Activated CD4-positive, alpha-beta memory T cell treated with anti-CD3 and anti-CD28 coated beads for 36 hours (primary cell): ENCODE results near the gene DACT2. TPM values are rescaled to one million over a fixed set of nuclear protein-coding genes. Genes with fewer than 3 reads are reported as not detected.

ENCODE experiments used
- CTCF ChIA-PET: fragments of 350-600 bp; sonication (Branson Sonifier 250); formaldehyde crosslinking; loops from one replicate; lab custom pipeline; 2021; ENCODE audit warnings: antibody characterized with exemption, inconsistent platforms; lab: Charles Lee
- POLR2A ChIA-PET: fragments of 350-600 bp; sonication (Branson Sonifier 250); formaldehyde crosslinking; loops from one replicate; lab custom pipeline; 2021; ENCODE audit warnings: antibody characterized with exemption; lab: Charles Lee
- DNase-seq: peaks from one replicate; pipeline ENCODE4 v3.0.0-alpha.2; 2020
- H3K27ac Mint-ChIP-seq: one replicate; pipeline ENCODE4 v1.8.0; 2021; ENCODE audit warnings: mixed read lengths
- H3K27me3 Mint-ChIP-seq: one replicate; pipeline ENCODE4 v1.8.0; 2021; ENCODE audit warnings: mixed read lengths
- H3K36me3 Mint-ChIP-seq: one replicate; pipeline ENCODE4 v1.8.0; 2021; ENCODE audit warnings: mixed read lengths
- H3K4me1 Mint-ChIP-seq: one replicate; pipeline ENCODE4 v1.8.0; 2021; ENCODE audit warnings: low read depth, mixed read lengths
- H3K4me3 Mint-ChIP-seq: one replicate; pipeline ENCODE4 v1.8.0; 2021; ENCODE audit warnings: mild to moderate bottlenecking, mixed read lengths
- H3K9me3 Mint-ChIP-seq: one replicate; pipeline ENCODE4 v1.8.0; 2021; ENCODE audit warnings: mixed read lengths
- intact Hi-C: fragments of 100-400 bp; cut with micrococcal nuclease; formaldehyde crosslinking; loops from one replicate; pipeline ENCODE4 v1.15.1; 2023
- total RNA-seq, 2 experiments: library from RNA; stranded (reverse); gene quantifications; one replicate each; pipeline ENCODE4 v1.2.3, GENCODE V29; 2021

DACT2 gene
- total RNA-seq, 2 experiments from 2014 or later: not detected

- no peak overlapping the region for H3K27ac Mint-ChIP-seq
- no peak overlapping the region for H3K4me3 Mint-ChIP-seq
- no peaks in the 10 kb centered on the region for H3K9me3 Mint-ChIP-seq
- ChIA-PET POLR2A (no interaction called here), CTCF (no interaction called here)
- no peak for DNase-seq
- peaks cover 32% of the 10 kb centered on the region for H3K27me3 Mint-ChIP-seq
- intact Hi-C loops: no loop called here
- peaks cover 4% of the 10 kb centered on the region for H3K4me1 Mint-ChIP-seq
- H3K36me3 Mint-ChIP-seq: no peaks in the 10 kb centered on the region
Measured at GRCh38 chr6:168280899-168281245, 38.7 kb downstream of the DACT2 start.

GRCh38 chr6:168280020-168280898 lies 39.3 kb downstream of the DACT2 start:
- DNase-seq: no peak
- Mint-ChIP-seq H3K27ac (no peak overlapping the region), H3K4me3 (no peak overlapping the region), H3K27me3 (peaks cover 33% of the 10 kb centered on the region), H3K4me1 (peaks cover 2% of the 10 kb centered on the region), H3K9me3 (no peaks in the 10 kb centered on the region), H3K36me3 (no peaks in the 10 kb centered on the region)
- intact Hi-C loops: no loop called here
- ChIA-PET CTCF (no interaction called here), POLR2A (no interaction called here)

GRCh38 chr6:168279403-168279935 lies 40.1 kb downstream of the DACT2 start:
- no peaks in the 10 kb centered on the region for H3K9me3 Mint-ChIP-seq
- intact Hi-C loops: no loop called here

GRCh38 chr6:168278904-168279303 lies 40.7 kb downstream of the DACT2 start:
- POLR2A ChIA-PET: no interaction called here
- no peak for DNase-seq
- H3K4me3 Mint-ChIP-seq: no peak overlapping the region
- peaks cover 27% of the 10 kb centered on the region for H3K27me3 Mint-ChIP-seq
- no peak overlapping the region for H3K27ac Mint-ChIP-seq
- H3K36me3 Mint-ChIP-seq: no peaks in the 10 kb centered on the region
- H3K4me1 Mint-ChIP-seq: peaks cover 2% of the 10 kb centered on the region
- intact Hi-C loops: no loop called here
- H3K9me3 Mint-ChIP-seq: no peaks in the 10 kb centered on the region
- CTCF ChIA-PET: no interaction called here

More at GRCh38 chr6:168279403-168279935, 40.1 kb downstream of the DACT2 start:
- peaks cover 26% of the 10 kb centered on the region for H3K27me3 Mint-ChIP-seq
- DNase-seq: no peak
- no peak overlapping the region for H3K4me3 Mint-ChIP-seq
- H3K4me1 Mint-ChIP-seq: peaks cover 2% of the 10 kb centered on the region
- ChIA-PET CTCF (no interaction called here), POLR2A (no interaction called here)
- no peaks in the 10 kb centered on the region for H3K36me3 Mint-ChIP-seq
- no peak overlapping the region for H3K27ac Mint-ChIP-seq

- ChIA-PET CTCF (no interaction called here), POLR2A (no interaction called here)
- H3K4me3 Mint-ChIP-seq: no peak overlapping the region
- no peaks in the 10 kb centered on the region for H3K36me3 Mint-ChIP-seq
- H3K27me3 Mint-ChIP-seq: peaks cover 30% of the 10 kb centered on the region
- no peaks in the 10 kb centered on the region for H3K9me3 Mint-ChIP-seq
- H3K27ac Mint-ChIP-seq: no peak overlapping the region
- intact Hi-C loops: no loop called here
- peaks cover 2% of the 10 kb centered on the region for H3K4me1 Mint-ChIP-seq
- no peak for DNase-seq
Measured at GRCh38 chr6:168277274-168277669, 42.3 kb downstream of the DACT2 start.

GRCh38 chr6:168276576-168277273 lies 42.9 kb downstream of the DACT2 start:
- intact Hi-C loops: no loop called here
- DNase-seq: no peak
- Mint-ChIP-seq H3K27me3 (peaks cover 25% of the 10 kb centered on the region), H3K4me3 (no peak overlapping the region), H3K27ac (no peak overlapping the region), H3K9me3 (no peaks in the 10 kb centered on the region), H3K4me1 (no peaks in the 10 kb centered on the region), H3K36me3 (no peaks in the 10 kb centered on the region)
- POLR2A ChIA-PET: no interaction called here
- CTCF ChIA-PET: no interaction called here

GRCh38 chr6:168275168-168275567 lies 44.4 kb downstream of the DACT2 start:
- H3K27ac Mint-ChIP-seq: no peak overlapping the region
- intact Hi-C loops: no loop called here
- H3K27me3 Mint-ChIP-seq: peaks cover 24% of the 10 kb centered on the region
- H3K36me3 Mint-ChIP-seq: no peaks in the 10 kb centered on the region
- H3K4me3 Mint-ChIP-seq: no peak overlapping the region
- H3K4me1 Mint-ChIP-seq: no peaks in the 10 kb centered on the region
- ChIA-PET CTCF (no interaction called here), POLR2A (no interaction called here)
- no peaks in the 10 kb centered on the region for H3K9me3 Mint-ChIP-seq
- DNase-seq: no peak

GRCh38 chr6:168274037-168274952 lies 45.3 kb downstream of the DACT2 start:
- Mint-ChIP-seq H3K27me3 (peaks cover 23% of the 10 kb centered on the region), H3K9me3 (no peaks in the 10 kb centered on the region), H3K4me1 (no peaks in the 10 kb centered on the region), H3K27ac (no peak overlapping the region), H3K4me3 (no peak overlapping the region), H3K36me3 (no peaks in the 10 kb centered on the region)
- POLR2A ChIA-PET: no interaction called here
- intact Hi-C loops: no loop called here
- CTCF ChIA-PET: no interaction called here
- DNase-seq: no peak

- no peaks in the 10 kb centered on the region for H3K36me3 Mint-ChIP-seq
- H3K9me3 Mint-ChIP-seq: no peaks in the 10 kb centered on the region
- DNase-seq: no peak
- no peaks in the 10 kb centered on the region for H3K4me1 Mint-ChIP-seq
- peaks cover 22% of the 10 kb centered on the region for H3K27me3 Mint-ChIP-seq
- ChIA-PET CTCF (no interaction called here), POLR2A (no interaction called here)
- intact Hi-C loops: no loop called here
- H3K4me3 Mint-ChIP-seq: no peak overlapping the region
- H3K27ac Mint-ChIP-seq: no peak overlapping the region
Measured at GRCh38 chr6:168273441-168274036, 46.0 kb downstream of the DACT2 start.

GRCh38 chr6:168272415-168273325 lies 46.9 kb downstream of the DACT2 start:
- ChIA-PET CTCF (no interaction called here), POLR2A (no interaction called here)
- H3K27ac Mint-ChIP-seq: no peak overlapping the region
- intact Hi-C loops: no loop called here
- no peak for DNase-seq
- no peaks in the 10 kb centered on the region for H3K36me3 Mint-ChIP-seq
- H3K4me1 Mint-ChIP-seq: no peaks in the 10 kb centered on the region
- peaks cover 18% of the 10 kb centered on the region for H3K27me3 Mint-ChIP-seq
- no peak overlapping the region for H3K4me3 Mint-ChIP-seq
- no peaks in the 10 kb centered on the region for H3K9me3 Mint-ChIP-seq
